Stimulated activated naive CD4-positive, alpha-beta T cell treated with Interleukin-2 at 50 U/mL for 16 hours (primary cell): ENCODE results near the gene SIGLEC10.
"Not testable (repeated sequence)": the region's sequence is repeated elsewhere in the genome, so short reads cannot be mapped to it uniquely, and the experiment has no call there.

Experiments
- DNase-seq: peaks from one replicate; lab custom pipeline; 2025; lab: John Stamatoyannopoulos, UW

Gene SIGLEC10

DNA sequence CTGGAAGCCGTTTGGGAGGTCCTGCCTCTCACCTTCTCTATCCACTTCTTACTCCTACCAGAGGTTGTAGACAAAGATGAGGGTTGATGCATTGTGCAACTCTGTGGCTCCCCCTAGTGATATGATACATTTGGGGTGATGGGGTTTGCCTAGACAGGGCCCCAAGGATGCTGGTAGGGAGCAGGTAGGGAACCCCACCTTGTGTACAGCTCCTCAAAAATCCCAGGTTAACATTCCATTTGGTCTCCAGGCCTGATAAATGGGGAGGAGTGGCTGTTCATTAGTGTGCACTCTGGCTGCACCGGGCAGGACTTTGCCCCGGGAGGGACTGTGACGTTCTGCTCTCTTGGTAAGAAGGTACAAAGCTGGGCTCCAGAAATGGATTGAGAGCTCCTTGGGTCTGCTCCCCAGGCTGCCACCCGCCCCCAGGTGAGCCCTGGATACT is 21.6 kb upstream of the SIGLEC10 start:
- no peak for DNase-seq

DNA sequence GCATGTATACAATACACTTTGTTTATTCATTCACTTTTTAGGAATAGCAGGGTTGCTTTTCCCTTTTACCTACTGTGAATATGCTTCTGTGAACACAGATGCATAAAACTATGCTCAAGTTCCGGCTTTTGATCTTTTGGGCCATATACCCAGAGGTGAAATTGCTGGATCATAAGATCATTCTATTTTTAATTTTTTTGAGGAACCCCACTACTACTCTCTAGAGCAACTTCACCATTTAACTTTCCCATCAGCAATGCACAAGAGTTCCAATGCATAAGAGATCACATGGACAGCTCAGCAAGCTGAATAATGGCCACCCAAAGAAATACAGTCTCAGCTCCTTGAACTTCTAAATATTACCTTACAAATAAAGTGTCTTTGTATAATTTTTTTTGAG is 17.0 kb upstream of the SIGLEC10 start:
- DNase-seq: no peak

DNA sequence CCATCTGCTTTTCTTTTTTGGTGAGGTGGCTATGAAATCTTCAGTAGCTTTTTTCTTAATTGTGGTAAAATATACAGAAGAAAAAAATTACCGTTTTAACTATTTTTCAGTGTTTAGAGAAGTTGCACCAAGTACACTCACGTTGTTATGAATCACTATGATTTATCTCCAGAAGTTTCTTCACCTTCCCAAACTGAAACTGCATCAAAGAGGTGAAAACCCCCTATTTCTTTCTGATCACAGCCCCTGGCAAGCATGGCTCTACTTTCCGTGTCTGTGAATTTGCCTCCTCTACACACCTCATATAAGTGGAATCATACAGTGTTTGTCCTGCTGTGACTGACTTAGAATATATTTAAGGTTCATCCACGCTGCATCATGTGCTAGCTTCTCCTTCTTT is 15.6 kb upstream of the SIGLEC10 start:
- no peak for DNase-seq

DNA sequence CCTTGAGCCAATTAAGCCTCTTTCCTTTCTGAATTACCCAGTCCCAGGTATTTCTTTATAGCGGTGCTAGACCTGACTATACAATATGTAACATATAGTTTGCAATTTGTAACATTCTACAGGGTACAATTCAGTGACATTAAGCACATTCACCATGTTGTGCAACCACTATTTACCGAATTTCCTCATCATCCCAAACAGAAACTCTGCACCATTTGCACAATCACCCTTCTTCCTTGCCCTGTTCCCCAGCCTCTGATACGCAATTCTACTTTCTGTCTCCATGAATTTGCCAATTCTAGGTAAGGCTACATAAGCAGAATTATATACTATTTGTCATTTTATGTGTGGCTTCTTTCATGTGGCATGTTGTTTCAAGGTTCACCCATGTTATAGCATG is 13.7 kb upstream of the SIGLEC10 start:
- no peak for DNase-seq

DNA sequence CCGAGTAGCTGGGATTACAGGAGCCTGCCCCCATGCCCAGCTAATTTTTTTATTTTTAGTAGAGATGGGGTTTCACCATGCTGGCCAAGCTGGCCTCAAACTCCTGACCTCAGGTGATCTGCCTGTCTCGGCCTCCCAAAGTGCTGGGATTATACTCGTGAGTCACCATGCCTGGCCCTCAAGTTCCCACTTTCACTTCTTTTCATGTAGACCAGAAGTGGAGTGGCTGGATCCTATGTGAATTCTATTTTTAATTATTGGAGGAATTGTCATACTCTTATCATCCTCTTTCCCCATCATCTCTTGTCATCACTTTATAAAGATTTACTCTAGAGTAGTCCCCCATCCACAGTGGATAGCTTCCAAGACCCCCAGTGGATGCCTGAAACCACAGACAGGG is 12.8 kb upstream of the SIGLEC10 start:
- no peak for DNase-seq

DNA sequence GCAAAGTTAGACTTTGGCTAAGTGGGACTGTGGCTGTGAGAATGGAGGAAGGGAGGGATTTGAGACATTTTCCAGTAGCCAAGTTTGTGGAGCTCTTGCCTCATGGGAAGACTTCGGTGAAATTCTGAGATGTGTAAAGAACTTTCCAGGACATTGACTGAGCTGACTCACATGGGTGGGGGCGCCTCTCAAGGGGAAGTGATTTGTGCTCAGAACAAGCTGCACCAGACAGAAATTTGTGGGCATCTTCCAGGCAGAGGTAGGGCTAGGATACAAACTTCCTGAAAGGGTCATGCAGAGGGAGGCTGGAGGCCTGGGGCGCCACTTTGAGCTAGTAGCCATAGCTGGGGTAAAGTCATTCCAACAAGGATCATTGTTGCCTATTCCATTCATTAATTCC is 9.8 kb upstream of the SIGLEC10 start:
- no peak for DNase-seq

DNA sequence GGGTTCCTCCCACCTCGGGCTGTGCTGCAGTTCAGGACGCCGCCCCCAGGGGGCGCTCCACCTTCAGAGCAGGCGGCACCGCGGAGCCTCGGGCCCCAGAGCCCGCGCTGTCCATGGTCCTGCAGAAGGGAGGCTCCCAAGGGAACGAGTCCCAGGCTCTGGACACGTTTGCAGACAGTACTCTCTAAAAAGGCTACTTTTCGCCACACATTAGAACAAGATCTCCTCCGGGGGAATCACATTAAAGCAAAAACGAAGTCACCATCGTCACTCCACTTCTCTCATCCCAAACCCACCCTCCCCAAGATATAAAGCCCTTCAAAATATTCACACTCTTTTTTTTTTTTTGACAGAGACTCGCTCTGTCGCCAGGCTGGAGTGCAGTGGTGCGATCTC is 4.6 kb upstream of the SIGLEC10 start:
- peak; percentile 61 for DNase-seq

DNA sequence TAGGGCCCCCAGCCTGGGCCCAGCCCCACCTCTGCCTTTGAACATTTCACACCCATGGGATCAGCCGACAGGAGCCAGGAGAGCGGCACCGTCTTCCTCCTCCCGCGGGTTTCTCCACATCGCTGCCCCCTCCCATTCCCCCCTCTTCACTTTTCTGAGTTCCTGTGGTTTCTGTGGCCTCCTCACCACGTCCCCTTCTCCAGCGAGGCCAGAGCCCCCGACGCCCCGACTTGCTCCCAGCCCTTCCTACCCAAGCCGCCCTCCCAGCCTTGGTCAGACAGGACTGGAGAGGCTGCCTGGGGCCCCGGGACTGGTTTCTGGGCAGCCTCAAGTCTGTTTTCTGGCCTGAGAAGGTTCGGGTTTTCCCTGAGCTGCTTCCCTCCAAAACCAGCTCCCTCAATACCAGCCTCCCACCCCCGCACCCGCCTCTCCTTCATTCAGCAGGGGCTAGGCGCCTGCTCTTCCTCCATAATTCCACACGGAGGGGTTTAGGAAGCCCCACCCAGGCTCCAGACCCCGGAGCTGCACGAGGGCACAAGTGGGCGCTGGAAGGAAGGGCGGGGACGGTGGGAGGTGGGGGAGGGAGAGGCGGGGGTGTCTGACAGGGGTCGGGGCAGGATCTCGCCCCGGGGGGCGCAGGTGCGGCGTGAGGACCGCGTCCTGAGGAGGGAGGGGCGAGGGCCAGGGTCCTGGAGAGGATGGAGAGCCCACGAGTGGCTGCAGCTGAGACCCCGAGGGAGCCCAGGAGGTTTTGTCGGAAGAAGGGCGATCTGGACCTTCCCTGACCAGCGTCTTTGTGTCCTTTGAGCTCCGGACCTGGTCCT is 4.0 kb upstream of the SIGLEC10 start:
- no peak for DNase-seq

DNA sequence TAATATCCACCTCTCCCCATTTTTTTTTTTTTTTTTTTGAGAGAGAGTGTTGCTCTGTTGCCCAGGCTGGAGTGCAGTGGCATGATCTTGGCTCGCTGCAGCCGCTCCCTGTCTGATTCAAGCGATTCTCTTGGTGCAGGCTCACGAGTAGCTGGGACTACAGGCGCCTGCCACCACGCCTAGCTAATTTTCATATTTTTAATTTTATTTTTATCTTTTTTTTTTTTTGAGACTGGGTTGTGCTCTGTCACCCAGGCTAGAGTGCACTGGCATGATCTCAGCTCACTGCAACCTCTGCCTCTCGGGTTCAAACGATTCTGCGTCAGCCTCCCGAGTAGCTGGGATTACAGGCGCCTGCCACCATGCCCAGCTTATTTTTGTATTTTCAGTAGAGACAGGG is 3.1 kb upstream of the SIGLEC10 start:
- not testable (repeated sequence) for DNase-seq

DNA sequence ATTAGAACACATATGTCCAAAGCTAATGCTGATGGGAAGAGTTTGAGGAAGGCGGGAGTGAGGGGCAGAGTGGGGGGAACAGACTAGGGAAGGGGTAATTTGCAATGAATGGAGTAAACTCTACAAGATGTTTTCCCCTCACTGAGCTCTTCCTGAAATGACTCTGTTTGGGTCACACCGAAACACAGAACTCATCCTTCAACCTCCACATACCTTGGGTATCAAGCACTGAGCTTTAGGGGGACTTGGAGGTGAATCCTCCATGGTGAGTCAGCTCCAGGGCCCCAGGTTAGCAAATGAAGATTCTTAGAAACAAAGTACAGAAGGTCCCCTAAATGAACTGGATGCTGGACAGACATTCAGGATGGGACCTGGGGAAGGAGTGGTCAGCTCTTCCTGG is 1.3 kb upstream of the SIGLEC10 start:
- DNase-seq: no peak

DNA sequence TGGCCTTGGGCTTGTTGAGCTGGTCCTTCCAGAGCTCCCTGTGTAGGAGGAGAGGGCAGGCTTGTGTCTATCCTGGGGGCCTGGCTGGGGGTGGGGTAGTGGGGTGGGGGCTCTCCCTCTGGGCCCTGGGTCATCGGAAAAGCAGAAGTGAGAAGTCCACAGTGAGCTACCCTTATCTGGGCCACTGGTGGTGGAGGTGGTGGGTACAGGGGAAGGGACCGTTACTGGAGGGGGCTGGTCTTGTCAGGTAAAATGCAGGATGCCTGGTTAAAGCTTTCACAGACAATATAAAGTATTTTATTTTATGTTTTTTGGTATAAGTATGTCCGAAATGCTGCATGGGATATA is 342 bp upstream of the SIGLEC10 start:
- DNase-seq: no peak

DNA sequence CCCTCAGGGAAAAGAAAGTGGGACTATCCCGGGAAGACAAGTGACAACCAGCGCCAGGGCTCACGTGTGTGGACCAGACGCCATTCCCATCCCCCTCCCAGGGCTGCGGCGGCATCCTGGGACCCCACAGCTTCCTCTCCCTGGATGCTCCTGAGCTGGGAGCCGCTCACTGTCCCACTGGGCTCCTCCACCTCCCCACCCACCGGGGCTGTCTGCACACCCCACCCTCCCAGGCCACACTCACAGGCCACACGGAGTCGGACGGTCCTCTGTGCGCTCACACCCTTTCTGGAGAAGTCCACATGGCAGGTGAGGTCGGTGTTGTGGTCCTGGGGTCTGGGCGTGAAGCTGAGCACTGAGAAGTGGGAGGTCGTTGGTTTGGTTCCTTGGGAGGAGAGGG is 1.0 kb downstream of the SIGLEC10 start:
- DNase-seq: not testable (repeated sequence)

DNA sequence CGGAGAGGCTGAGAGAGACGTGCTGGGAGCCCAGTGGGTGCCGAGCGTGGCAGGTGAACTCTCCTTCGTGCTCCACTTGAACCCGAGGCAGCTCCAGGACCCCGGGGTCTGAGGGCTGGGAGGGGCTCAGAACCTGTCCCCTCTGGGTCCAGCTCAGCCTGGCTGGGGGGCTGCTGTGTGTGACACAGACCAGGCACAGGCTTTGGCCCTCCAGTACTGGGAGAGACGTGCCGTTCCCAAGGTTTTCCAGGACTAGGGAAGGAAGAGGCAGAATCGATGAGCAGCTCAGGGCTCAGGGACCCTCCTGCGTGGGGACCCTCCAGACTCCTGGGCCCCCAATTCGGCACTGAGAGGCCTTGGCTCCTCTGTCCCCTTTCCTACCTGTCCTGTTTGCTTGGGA is 2.3 kb downstream of the SIGLEC10 start:
- no peak for DNase-seq

DNA sequence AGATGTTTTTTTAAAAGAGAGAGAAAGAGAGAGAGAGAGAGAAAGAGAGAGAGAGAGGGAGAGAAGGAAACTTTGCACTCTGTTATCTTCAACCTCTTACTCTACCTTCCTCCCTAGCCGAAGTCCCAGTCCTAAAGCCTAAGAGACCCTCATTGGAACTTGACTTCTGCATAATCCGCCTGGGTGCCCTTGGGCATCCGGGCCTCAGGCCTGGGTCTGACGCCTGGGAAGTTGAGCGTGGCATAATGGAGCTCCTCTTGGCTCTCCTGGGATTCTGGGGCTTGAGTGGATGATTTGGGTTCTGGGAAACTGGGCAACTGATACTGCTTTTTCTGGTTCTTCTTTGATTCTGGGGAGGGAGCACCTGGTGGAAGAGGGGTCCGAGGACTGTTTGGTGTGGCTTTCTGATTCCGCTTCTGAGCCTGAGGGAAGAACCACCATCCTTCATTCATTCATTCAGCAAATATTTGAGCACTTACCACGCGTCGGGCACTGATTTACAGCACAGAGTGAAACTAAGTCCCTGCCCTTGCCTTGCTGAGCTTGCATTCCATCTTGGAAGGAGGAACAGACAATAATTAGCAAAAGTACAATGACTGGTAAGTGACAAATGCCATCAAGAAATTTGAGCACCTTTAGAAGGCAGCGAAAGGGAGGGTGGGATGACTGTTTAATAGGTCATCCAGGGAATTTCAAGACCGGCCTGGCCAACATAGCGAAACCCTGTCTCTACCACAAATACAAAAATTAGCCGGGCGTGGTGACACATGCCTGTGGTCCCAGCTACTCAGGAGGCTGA is 6.3 kb downstream of the SIGLEC10 start:
- no peak for DNase-seq

DNA sequence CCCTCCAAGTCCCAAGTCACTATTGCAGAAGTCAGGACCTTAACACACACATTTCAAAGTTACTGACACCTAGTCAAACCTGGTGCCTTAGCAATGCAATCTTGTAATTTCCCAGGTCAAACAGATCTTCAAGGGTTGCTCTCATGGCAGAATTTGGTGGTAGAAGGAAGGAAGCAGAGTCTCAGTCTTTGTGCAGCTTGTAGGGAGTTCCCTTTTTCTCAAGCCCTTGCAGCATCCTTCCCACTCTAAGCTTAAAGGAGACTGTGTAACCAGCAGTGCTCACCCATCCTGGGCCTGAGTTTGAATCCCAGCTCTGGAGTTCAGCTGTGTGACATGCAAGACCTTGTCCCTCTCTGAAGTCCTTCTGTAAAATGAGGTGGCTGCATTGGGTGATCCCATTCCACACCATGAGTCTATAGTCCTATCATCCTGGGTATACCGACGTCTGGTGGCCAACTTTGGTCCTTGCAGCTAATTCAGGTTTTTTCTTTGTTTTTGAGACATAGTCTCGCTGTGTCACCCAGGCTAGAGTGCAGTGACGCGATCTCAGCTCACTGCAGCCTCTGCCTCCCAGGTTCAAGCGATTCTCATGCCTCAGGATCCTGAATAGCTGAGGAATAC is 9.8 kb downstream of the SIGLEC10 start:
- no peak for DNase-seq

DNA sequence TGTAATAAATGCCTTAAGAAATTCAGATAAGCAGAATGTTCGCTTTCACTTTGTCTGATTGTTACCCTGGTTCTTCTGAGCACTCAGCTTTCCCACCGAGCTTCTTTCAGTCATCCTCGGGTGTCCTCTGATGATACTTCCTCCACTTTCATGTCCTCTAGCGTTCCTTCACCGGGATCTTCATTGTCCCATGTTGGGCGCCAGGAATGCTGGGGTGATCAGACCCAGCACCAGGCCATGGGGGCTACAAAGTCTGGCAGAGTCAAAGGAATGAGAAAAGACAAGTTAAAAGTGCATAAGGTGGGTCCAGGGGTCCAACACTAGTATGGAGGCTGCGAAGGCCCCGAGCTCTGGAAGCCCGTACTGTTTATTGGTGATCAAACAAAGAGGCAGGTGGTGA is 15.3 kb downstream of the SIGLEC10 start:
- DNase-seq: no peak

DNA sequence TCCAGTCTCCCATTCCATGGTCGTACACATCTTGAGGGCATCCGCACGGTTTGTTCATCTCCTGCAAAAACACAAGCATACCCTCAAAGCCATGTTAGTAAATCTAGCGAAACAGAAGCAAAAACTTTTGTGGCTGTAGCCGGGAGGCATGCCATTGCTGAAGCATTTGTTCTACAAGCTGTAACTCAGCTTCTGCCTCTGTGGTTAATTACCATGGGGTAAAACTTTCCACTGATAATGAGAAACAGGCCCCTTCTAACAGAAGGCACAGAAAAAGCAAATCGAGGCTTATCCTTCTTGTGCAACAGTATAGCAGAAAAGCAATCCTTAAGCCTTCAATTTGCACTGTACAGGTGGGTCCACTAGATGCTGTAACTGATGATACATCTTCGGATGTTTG is 17.5 kb downstream of the SIGLEC10 start:
- not testable (repeated sequence) for DNase-seq

DNA sequence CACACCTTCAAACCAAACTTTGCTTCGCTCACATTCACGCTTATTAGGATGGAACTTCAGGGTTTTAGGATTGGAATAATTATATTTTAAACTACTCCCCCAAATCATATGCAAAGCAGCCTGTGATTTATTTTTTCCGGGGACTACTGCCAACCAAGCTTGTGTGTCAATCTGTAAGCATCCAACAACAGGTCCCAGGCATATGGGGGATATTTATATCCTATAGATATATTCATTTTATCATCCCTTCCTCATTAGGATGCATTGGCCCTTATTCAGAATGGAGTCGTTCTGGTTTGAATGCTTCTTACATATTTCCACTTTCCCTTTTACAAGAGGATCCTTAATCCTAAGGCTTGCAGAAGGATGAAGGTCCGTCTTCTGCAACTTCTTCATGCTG is 18.2 kb downstream of the SIGLEC10 start:
- DNase-seq: no peak

DNA sequence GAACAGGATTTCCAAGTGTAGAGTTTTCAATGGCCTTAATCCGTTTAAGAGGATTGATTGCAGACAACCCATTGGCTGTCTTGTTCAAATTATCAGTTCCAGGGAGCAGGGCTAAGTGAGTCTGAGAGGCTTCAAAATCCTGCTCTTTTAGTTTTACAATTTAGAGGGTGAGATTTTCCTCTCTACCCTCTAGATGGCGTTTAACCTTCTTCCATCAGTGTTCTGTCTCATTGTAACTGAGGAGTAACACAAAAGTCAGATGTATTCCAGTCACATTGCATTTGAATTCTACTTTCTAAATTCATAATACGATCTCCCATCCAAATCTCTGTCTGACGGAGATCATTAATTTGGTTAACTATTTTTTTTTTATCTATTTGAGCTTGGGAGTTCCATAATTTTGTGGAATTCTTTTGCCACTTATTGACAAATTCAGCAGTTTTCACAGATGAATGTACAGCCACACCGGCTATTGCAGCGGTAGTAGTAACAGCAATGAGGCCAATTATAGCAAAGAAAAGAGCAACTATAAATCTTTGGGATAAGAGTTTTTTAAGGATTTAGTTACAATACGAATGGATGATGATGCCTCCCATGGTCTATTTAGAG is 19.2 kb downstream of the SIGLEC10 start:
- no peak for DNase-seq

DNA sequence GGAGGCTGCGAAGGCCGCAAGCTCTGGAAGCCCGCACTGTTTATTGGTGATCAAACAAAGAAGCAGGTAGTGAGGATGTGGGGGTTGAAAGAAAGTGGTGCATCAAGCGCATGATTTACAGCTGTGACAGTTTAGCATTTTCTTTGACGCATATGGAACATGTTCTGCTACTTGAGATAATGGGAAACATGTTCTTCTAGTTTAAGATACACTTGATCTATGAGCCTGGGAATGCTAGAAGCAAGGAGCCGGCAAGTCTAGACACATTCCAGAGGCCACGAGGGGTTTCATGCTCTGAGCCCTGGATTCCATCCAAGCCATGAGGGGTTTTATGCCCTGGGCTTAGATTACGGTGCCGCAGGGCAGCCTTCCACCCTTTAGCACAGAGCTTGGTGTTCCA is 20.0 kb downstream of the SIGLEC10 start:
- not testable (repeated sequence) for DNase-seq

DNA sequence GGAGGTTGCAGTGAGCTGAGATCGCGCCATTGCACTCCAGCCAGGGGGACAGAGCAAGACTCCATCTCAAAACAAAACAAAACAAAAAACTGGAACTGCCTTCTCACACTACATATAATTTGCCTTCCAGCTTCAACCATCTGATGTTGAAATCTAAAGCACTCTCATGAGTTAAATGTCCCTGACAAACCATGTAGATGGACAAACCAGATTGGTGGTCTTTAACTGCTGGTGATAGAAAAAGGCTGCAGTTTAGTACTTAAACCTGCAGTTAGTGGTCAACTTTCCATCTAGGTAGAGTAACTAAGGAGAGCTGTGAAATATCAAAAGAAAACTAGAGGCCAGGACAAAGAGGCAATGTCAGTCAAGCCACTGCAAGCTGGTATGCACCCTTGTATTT is 21.3 kb downstream of the SIGLEC10 start:
- DNase-seq: no peak

DNA sequence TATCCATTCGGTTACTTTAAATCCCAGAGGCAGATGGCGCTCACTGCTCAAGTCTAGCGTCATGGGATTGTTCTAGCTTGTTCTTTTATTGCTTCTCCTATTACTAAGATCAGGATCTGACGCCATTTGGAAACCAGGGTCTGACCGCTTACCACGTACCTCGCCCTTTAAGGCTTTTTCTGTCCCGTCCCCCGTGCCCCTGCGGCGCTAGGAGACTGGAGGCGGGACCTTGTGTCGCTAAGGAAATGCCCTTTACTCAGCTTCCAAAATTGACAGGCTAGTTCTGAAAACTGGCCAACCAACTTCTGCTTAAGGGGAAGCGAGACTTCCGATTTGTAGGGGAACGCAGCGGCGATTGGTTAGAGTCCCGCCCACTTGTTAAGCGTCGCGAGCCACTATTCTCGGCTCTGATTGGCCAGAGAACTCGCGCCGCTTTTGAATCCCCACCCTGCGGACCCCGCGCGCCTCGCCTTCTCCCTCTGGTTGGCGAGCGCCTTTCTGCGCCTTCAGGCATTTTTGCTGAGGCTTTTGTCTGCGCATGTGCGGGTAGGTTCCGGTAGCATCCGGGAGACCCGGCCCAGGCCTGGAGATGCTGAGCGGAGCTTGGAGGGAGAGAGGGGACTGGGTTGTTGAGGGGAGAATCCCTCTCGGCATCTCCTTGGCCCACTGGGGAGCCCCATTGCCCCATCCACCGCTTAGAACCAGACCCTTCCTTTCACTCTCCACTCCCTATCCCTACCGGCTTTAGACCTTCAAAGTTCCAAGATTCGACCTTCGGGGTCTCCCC is 23.2 kb downstream of the SIGLEC10 start:
- peak; percentile 91 for DNase-seq
